Esophagus muscularis mucosa (tissue), 4 donors: ENCODE results near the gene MZF1. TPM values are rescaled to one million over a fixed set of nuclear protein-coding genes. Genes with fewer than 3 reads are reported as not detected.

Source experiments
- DNase-seq: peaks from one replicate; pipeline ENCODE4 v3.0.0-alpha.2; 2017; ENCODE audit errors: extremely low spot score
- H3K27ac ChIP-seq, 4 donors: fragments of 200-600 bp; sonication (generic); replicated peaks in 1 of 4; 1 replicate in 3 of 4; 2 replicates in 1 of 4; pipeline ENCODE4 v1.5.1; 2016 to 2019; ENCODE audit warnings: mild to moderate bottlenecking in 1 of 4
- H3K27me3 ChIP-seq, 4 donors: fragments of 200-600 bp; sonication (generic); one replicate each; pipeline versions ENCODE4 v1.5.1 to v1.6.0; 2016 to 2019
- H3K36me3 ChIP-seq, 4 donors: fragments of 200-600 bp; sonication (generic); one replicate each; pipeline ENCODE4 v1.5.1; 2016 to 2019
- H3K4me1 ChIP-seq, 4 donors: fragments of 200-600 bp; sonication (generic); one replicate each; pipeline ENCODE4 v1.5.1; 2016 to 2019
- H3K4me3 ChIP-seq, 4 donors: fragments of 200-600 bp; sonication (generic); 1 replicate in 2 of 4; 2 replicates in 2 of 4; pipeline ENCODE4 v1.5.1; 2016 to 2019; ENCODE audit warnings: mild to moderate bottlenecking in 4 of 4, moderate library complexity in 1 of 4
- H3K9me3 ChIP-seq, 4 donors: fragments of 200-600 bp; sonication (generic); 1 replicate in 3 of 4; 2 replicates in 1 of 4; pipeline ENCODE4 v1.5.1; 2016 to 2019
- CTCF ChIP-seq, 3 experiments: fragments of 200-600 bp in 2 of 3; fragments of 450-650 bp in 1 of 3; sonication (generic) in 2 of 3; IDR thresholded peaks; one replicate each; pipeline ENCODE4 v1.5.1; 2017 to 2019; ENCODE audit warnings: antibody characterized with exemption in 3 of 3, mild to moderate bottlenecking in 2 of 3, moderate library complexity in 1 of 3
- EP300 ChIP-seq: sonication (generic); formaldehyde crosslinking; IDR thresholded peaks from one replicate; pipeline ENCODE4 v1.6.1; 2017; ENCODE audit warnings: antibody characterized with exemption
- POLR2A ChIP-seq: fragments of 450-650 bp; IDR thresholded peaks from one replicate; pipeline ENCODE4 v1.6.1; 2017; ENCODE audit warnings: antibody characterized with exemption, moderate library complexity, mild to moderate bottlenecking, low read depth
- POLR2AphosphoS5 ChIP-seq, 2 donors: sonication (generic); formaldehyde crosslinking; IDR thresholded peaks; one replicate each; pipeline ENCODE4 v1.6.1; 2017; ENCODE audit warnings: antibody characterized with exemption in 2 of 2
- whole genome bisulfite sequencing: methylation state at CpG from one replicate; pipeline ENCODE4 v1.1.5; 2018; 5-methylcytosine and 5-hydroxymethylcytosine counted together
- intact Hi-C: fragments of 100-400 bp; cut with DNase I; formaldehyde crosslinking; loops from one replicate; pipeline ENCODE4 v1.15.1; 2023
- total RNA-seq, 4 donors: library from RNA; depleted of rRNA; stranded (reverse); fragments of >200 nt; gene quantifications; one replicate each; pipeline versions ENCODE4 v1.1.0 to v1.2.1, GENCODE V29; 2016

Gene MZF1
- total RNA-seq, 4 donors from 2014 or later, result 20.5 to 29.3 (median 22.4) TPM

- intact Hi-C loops, result no loop called here
- TF ChIP-seq CTCF (IDR thresholded peaks at IDR 0.05), result no peak
- Histone ChIP-seq H3K27me3 (peaks cover 0 to 8% (median 0%) of the 10 kb centered on the region in 4 donors), H3K27ac (peak overlapping the region; percentile 96 to 100 (median 100)), H3K36me3 (peaks cover 12 to 20% (median 16%) of the 10 kb centered on the region in 4 donors), H3K4me3 (peak overlapping the region; percentile 67 to 89 (median 84)), H3K9me3 (no peaks in the 10 kb centered on the region), H3K4me1 (peaks cover 56 to 71% (median 71%) of the 10 kb centered on the region in 4 donors)
- 80% methylated on average over 7 of the region's 8 CpGs for WGBS
- DNase-seq, result no peak
Measured at GRCh38 chr19:58560007-58560887, 12.9 kb downstream of the MZF1 start.

- Histone ChIP-seq H3K27me3 (peaks cover 0 to 8% (median 0%) of the 10 kb centered on the region in 4 donors), H3K4me1 (peaks cover 58 to 74% (median 73%) of the 10 kb centered on the region in 4 donors), H3K36me3 (peaks cover 12 to 20% (median 16%) of the 10 kb centered on the region in 4 donors), H3K4me3 (peak overlapping the region; percentile 67 to 89 (median 84)), H3K27ac (peak overlapping the region; percentile 96 to 100 (median 100)), H3K9me3 (no peaks in the 10 kb centered on the region)
- 13% methylated on average over 3 of the region's 33 CpGs for WGBS
- peak; percentile 98 for DNase-seq
- intact Hi-C loops, result no loop called here
- no peak for TF ChIP-seq CTCF (IDR thresholded peaks at IDR 0.05)
- peak; percentile 76 to 92 for TF ChIP-seq POLR2AphosphoS5 (IDR thresholded peaks at IDR 0.05)
- no peak for TF ChIP-seq EP300
- TF ChIP-seq POLR2A, result peak; percentile 56
Measured at GRCh38 chr19:58559275-58560006, 13.7 kb downstream of the MZF1 start.

GRCh38 chr19:58558623-58559274 lies 14.4 kb downstream of the MZF1 start:
- under 1% methylated on average over 23 of the region's 76 CpGs for WGBS
- Histone ChIP-seq H3K4me3 (peak overlapping the region; percentile 67 to 89 (median 84)), H3K4me1 (peaks cover 65 to 79% (median 79%) of the 10 kb centered on the region in 4 donors), H3K27me3 (peaks cover 0 to 8% (median 0%) of the 10 kb centered on the region in 4 donors), H3K36me3 (peaks cover 12 to 20% (median 17%) of the 10 kb centered on the region in 4 donors), H3K9me3 (no peaks in the 10 kb centered on the region), H3K27ac (peak overlapping the region; percentile 96 to 100 (median 100))
- TF ChIP-seq POLR2AphosphoS5 (IDR thresholded peaks at IDR 0.05) (peak; percentile 82), CTCF (IDR thresholded peaks at IDR 0.05) (no peak), EP300 (no peak)
- peak; percentile 99 for DNase-seq
- intact Hi-C loops, result no loop called here

GRCh38 chr19:58558066-58558622 lies 15.0 kb downstream of the MZF1 start, which contains the start of gene UBE2M:
TSS of gene UBE2M (minus strand) at chr19:58558611. CDS start at chr19:58558381, 230 bp downstream.
- Histone ChIP-seq H3K4me3 (peak within 1 kb of the TSS; percentile 67 to 89 (median 84)), H3K36me3 (peaks cover 12 to 25% (median 20%) of the 10 kb centered on the region in 4 donors), H3K27me3 (peaks cover 0 to 7% (median 0%) of the 10 kb centered on the region in 4 donors), H3K27ac (peak within 1 kb of the TSS; percentile 96 to 100 (median 100)), H3K9me3 (no peaks in the 10 kb centered on the region), H3K4me1 (peaks cover 64 to 79% (median 79%) of the 10 kb centered on the region in 4 donors)
- 2% methylated on average over 43 of the region's 62 CpGs for WGBS
- intact Hi-C loops, result no loop called here
- no peak for TF ChIP-seq CTCF (IDR thresholded peaks at IDR 0.05)
- no peak for TF ChIP-seq POLR2A
- no peak for TF ChIP-seq EP300
- no peak for TF ChIP-seq POLR2AphosphoS5 (IDR thresholded peaks at IDR 0.05)
- no peak for DNase-seq
